ENCODE measurements around the gene EFTUD2. TPM values are rescaled to one million over a fixed set of nuclear protein-coding genes. Genes with fewer than 3 reads are reported as not detected.

Gene EFTUD2
- total and polyA plus RNA-seq, 2 of the 13 experiments (the other 11 are each of a cell fraction or from before 2014, with no cell fraction given): 111 to 137 TPM

DNA sequence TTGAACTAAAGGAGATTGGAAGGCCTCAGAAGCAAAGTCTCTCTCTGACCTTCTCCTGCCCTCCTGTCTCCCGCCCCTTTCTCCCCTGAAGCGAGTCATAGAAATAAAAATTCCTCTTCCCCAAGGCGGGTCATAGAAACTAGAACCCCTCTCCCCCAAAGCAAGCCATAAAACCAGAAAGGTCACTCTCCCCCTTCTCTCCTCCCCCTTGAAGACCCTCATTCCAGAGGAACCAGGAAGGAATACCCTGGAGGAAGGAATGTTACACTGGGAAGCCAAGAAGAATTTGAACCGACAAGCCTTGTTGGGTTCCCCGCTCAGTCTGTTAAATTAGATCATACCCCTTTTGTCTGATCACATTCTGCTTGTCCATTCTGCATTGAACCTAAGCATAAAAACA, 66.4 kb downstream of the EFTUD2 start:
- Histone ChIP-seq H3K4me1 (ENCODE audit: insufficient read depth, low read length) (peaks cover 31% of the 10 kb centered on the region), H3K4me3 (replicated peaks in 1 of 3; ENCODE audit: insufficient read depth in 1 of 3, low read depth in 2 of 3, low read length in 3 of 3) (no peak overlapping the region), H3K79me2 (ENCODE audit: insufficient read depth, low read length) (no peaks in the 10 kb centered on the region), H3K27me3 (ENCODE audit: control insufficient read depth in 1 of 2, insufficient read depth in 2 of 2, low read length in 2 of 2) (peaks cover 3 to 38% of the 10 kb centered on the region in 2 experiments), H3K27ac (ENCODE audit: extremely low read length, insufficient read depth, low read length) (no peak overlapping the region), H3K9me3 (ENCODE audit: low read length) (no peaks in the 10 kb centered on the region), H2AFZ (ENCODE audit: low read length) (no peak overlapping the region), H3K9ac (ENCODE audit: insufficient read depth, low read depth, low read length) (no peak overlapping the region), H4K20me1 (ENCODE audit: insufficient read depth, low read length) (no peaks in the 10 kb centered on the region), H3K36me3 (replicated peaks in 1 of 2; ENCODE audit: control insufficient read depth in 1 of 2, insufficient read depth in 2 of 2, low read length in 2 of 2) (no peaks in the 10 kb centered on the region), H3K4me2 (ENCODE audit: low read depth, low read length) (no peak overlapping the region)
- CTCF ChIA-PET (ENCODE audit: low intra/inter-chr PET ratio, low total read pairs): no interaction called here
- DNase-seq (ENCODE audit: low spot score) (no peak), FAIRE-seq (no peak), ATAC-seq (no peak)
- WGBS (ENCODE audit: low lambda C conversion rate): 62% methylated on average over 5 of the region's 5 CpGs
- BruUV-seq (replicated peaks): no TSS peak
- in situ Hi-C loops (cut with HindIII; ENCODE audit: extremely low pct_ligation_motif_present, low pct_unique_long_range_greater_than_20kb) (no loop called here), intact Hi-C loops (cut with micrococcal nuclease; ENCODE audit: unreplicated experiment) (no loop called here)
- POLR2A ChIA-PET: no interaction called here
- TF ChIP-seq ZNF879 (CRISPR knock-in tag; IDR thresholded peaks at IDR 0.05) (no peak), HNF1A (IDR thresholded peaks at IDR 0.05; ENCODE audit: low read depth) (no peak), HNF1A (CRISPR knock-in tag; IDR thresholded peaks at IDR 0.05; ENCODE audit: borderline replicate concordance) (no peak), ARNTL (CRISPR knock-in tag; IDR thresholded peaks at IDR 0.05) (no peak), ZNF136 (CRISPR knock-in tag; IDR thresholded peaks at IDR 0.05; ENCODE audit: low read depth) (no peak), PAF1 (CRISPR knock-in tag; IDR thresholded peaks at IDR 0.05) (no peak), KDM1A (CRISPR knock-in tag; IDR thresholded peaks at IDR 0.05) (no peak), ZFP36L1 (CRISPR knock-in tag; IDR thresholded peaks at IDR 0.05) (no peak), ZNF251 (CRISPR knock-in tag; IDR thresholded peaks at IDR 0.05) (no peak), ZNF574 (CRISPR knock-in tag; IDR thresholded peaks at IDR 0.05) (no peak)
